Vagina (tissue), 2 donors: ENCODE measurements around the gene HBEGF.

Experiments
- POLR2A ChIP-seq, 2 donors: fragments of 450-650 bp; IDR thresholded peaks; one replicate each; pipeline ENCODE4 v1.6.1; 2017; ENCODE audit warnings: antibody characterized with exemption in 2 of 2, mild to moderate bottlenecking in 2 of 2, moderate library complexity in 2 of 2
- TF ChIP-seq, protein P1 (sequence below), 3 experiments: fragments of 450-650 bp in 2 of 3; fragments of 200-600 bp in 1 of 3; sonication (generic) in 1 of 3; IDR thresholded peaks; one replicate each; pipeline ENCODE4 v1.5.1; 2017 to 2019; ENCODE audit warnings: antibody characterized with exemption in 3 of 3, mild to moderate bottlenecking in 2 of 3, moderate library complexity in 2 of 3

- TF ChIP-seq, protein P1, sequence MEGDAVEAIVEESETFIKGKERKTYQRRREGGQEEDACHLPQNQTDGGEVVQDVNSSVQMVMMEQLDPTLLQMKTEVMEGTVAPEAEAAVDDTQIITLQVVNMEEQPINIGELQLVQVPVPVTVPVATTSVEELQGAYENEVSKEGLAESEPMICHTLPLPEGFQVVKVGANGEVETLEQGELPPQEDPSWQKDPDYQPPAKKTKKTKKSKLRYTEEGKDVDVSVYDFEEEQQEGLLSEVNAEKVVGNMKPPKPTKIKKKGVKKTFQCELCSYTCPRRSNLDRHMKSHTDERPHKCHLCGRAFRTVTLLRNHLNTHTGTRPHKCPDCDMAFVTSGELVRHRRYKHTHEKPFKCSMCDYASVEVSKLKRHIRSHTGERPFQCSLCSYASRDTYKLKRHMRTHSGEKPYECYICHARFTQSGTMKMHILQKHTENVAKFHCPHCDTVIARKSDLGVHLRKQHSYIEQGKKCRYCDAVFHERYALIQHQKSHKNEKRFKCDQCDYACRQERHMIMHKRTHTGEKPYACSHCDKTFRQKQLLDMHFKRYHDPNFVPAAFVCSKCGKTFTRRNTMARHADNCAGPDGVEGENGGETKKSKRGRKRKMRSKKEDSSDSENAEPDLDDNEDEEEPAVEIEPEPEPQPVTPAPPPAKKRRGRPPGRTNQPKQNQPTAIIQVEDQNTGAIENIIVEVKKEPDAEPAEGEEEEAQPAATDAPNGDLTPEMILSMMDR (IDR thresholded peaks at IDR 0.05), result no peak
- TF ChIP-seq POLR2A (IDR thresholded peaks at IDR 0.05), result no peak
Measured at GRCh38 chr5:140328036-140328764, 18.2 kb downstream of the HBEGF start.
